Hepatocyte (in vitro differentiated cells): ENCODE data around the gene MGAT5. TPM values are rescaled to one million over a fixed set of nuclear protein-coding genes. Genes with fewer than 3 reads are reported as not detected.

ENCODE experiments used
- DNase-seq: peaks from one replicate; pipeline ENCODE4 v3.0.0-alpha.2; 2016; ENCODE audit warnings: low spot score
- H2AFZ ChIP-seq: fragments of 200-600 bp; sonication (generic); 2 replicates; pipeline ENCODE4 v1.6.0; 2016; ENCODE audit warnings: antibody characterized with exemption, mild to moderate bottlenecking
- H3K27ac ChIP-seq: fragments of 200-600 bp; sonication (generic); 2 replicates; pipeline ENCODE4 v1.5.1; 2016; ENCODE audit warnings: mild to moderate bottlenecking
- H3K27me3 ChIP-seq: fragments of 200-600 bp; sonication (generic); 2 replicates; pipeline ENCODE4 v1.6.1; 2016
- H3K36me3 ChIP-seq: fragments of 200-600 bp; sonication (generic); replicated peaks from 2 replicates; pipeline ENCODE4 v1.5.1; 2016; ENCODE audit warnings: low read depth; ENCODE audit not compliant: insufficient read depth
- H3K4me1 ChIP-seq: fragments of 200-600 bp; sonication (generic); 2 replicates; pipeline ENCODE4 v1.5.1; 2016; ENCODE audit warnings: mild to moderate bottlenecking, moderate library complexity; ENCODE audit not compliant: insufficient read depth
- H3K4me2 ChIP-seq: fragments of 200-600 bp; sonication (generic); 2 replicates; pipeline ENCODE4 v1.6.0; 2016
- H3K4me3 ChIP-seq: fragments of 200-600 bp; sonication (generic); 2 replicates; pipeline ENCODE4 v1.5.1; 2016; ENCODE audit warnings: mild to moderate bottlenecking
- H3K79me2 ChIP-seq: fragments of 200-600 bp; sonication (generic); 2 replicates; pipeline ENCODE4 v1.6.0; 2017; ENCODE audit warnings: mild to moderate bottlenecking
- H3K9me2 ChIP-seq: fragments of 200-600 bp; sonication (generic); replicated peaks from 2 replicates; pipeline ENCODE4 v1.6.0; 2017; ENCODE audit warnings: mild to moderate bottlenecking; ENCODE audit not compliant: insufficient read depth
- H3K9me3 ChIP-seq: fragments of 200-600 bp; sonication (generic); 2 replicates; pipeline ENCODE4 v1.5.1; 2016; ENCODE audit warnings: low read depth, mild to moderate bottlenecking
- H4K20me1 ChIP-seq: fragments of 200-600 bp; sonication (generic); 2 replicates; pipeline ENCODE4 v1.6.0; 2016; ENCODE audit warnings: mild to moderate bottlenecking; ENCODE audit not compliant: insufficient read depth, poor library complexity, severe bottlenecking
- EZH2 ChIP-seq: fragments of 200-600 bp; sonication (generic); IDR thresholded peaks from 2 replicates; pipeline ENCODE4 v1.6.1; 2016; ENCODE audit warnings: antibody characterized with exemption, mild to moderate bottlenecking, borderline replicate concordance
- EZH2phosphoT487 ChIP-seq: fragments of 200-600 bp; sonication (generic); IDR thresholded peaks from one replicate; pipeline ENCODE4 v1.6.1; 2018; ENCODE audit warnings: antibody characterized with exemption, mild to moderate bottlenecking, low read depth, moderate library complexity; ENCODE audit not compliant: unreplicated experiment, severe bottlenecking
- WGBS: methylation state at CpG from one replicate; pipeline ENCODE4 v1.1.6; 2016; ENCODE audit warnings: low lambda C conversion rate; ENCODE audit errors: missing lambda C conversion rate; 5-methylcytosine and 5-hydroxymethylcytosine counted together
- polyA plus RNA-seq: library from polyadenylated mRNA; unstranded; fragments of >200 nt; fragmentation: Nextera tagmentation; extraction: Ambion mirVana; gene quantifications from 2 replicates; pipeline ENCODE4 v1.2.1, GENCODE V29; 2016
- total RNA-seq: library from RNA; depleted of rRNA; stranded (reverse); fragments of >200 nt; gene quantifications from 2 replicates; pipeline ENCODE4 v1.2.3, GENCODE V29; 2014
- TF ChIP-seq, protein P1 (sequence below): fragments of 200-600 bp; sonication (generic); IDR thresholded peaks from 2 replicates; pipeline ENCODE4 v1.5.1; 2016; ENCODE audit warnings: antibody characterized with exemption, mild to moderate bottlenecking; ENCODE audit not compliant: poor library complexity

The MGAT5 gene
- total and polyA plus RNA-seq, 2 experiments from 2014 or later, result 9.1 to 30.2 TPM

DNA sequence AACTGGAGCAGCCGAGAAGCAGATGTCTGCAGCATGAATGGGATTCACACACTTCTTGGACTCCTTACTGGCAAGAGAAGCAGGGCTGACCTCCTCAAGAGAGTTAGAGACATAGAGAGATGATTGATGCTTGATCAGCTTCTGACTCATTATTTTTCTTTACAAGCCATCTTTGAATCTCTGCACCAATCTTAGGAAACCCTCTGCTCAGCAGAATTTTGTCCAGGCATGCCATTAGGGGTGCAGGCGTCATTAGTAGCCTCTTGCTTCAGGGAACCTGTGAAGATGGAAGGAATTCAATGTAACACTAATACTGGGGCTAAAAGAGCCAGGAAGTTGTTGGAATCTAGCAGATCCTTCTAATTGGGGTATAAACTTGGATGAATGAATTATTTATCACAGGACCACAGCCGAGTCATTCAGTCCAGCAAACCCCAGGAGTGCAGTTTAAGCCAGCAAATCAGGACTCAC lies 151.8 kb downstream of the MGAT5 start:
- no peak overlapping the region for H3K4me2 ChIP-seq
- peaks cover 4% of the 10 kb centered on the region for H3K4me1 ChIP-seq

DNA sequence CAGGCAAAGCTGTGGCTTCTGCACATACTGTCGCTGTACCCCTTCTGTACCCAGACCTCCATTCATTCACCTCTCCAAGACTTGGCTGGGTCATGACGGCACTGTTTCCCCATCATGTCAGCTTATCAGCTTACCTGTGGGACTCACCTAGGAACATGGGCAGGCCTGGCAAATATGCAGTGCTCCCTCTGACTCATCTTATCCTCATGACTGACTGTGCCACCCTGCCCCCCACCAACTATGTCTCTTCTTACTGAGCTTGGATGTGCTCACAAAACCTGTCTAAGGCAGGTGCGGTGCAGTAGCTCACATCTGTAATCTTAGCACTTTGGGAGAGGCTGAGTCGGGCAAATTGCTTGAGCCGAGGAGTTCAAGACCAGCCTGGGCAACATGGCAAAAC lies 152.4 kb downstream of the MGAT5 start:
- Histone ChIP-seq H3K9me3 (no peaks in the 10 kb centered on the region), H3K27ac (no peak overlapping the region), H3K4me1 (peaks cover 11% of the 10 kb centered on the region), H3K27me3 (no peaks in the 10 kb centered on the region), H2AFZ (no peak overlapping the region), H3K36me3 (no peaks in the 10 kb centered on the region), H4K20me1 (no peaks in the 10 kb centered on the region), H3K9me2 (no peaks in the 10 kb centered on the region), H3K4me3 (no peak overlapping the region), H3K4me2 (no peak overlapping the region), H3K79me2 (no peaks in the 10 kb centered on the region)
- TF ChIP-seq, protein P1, sequence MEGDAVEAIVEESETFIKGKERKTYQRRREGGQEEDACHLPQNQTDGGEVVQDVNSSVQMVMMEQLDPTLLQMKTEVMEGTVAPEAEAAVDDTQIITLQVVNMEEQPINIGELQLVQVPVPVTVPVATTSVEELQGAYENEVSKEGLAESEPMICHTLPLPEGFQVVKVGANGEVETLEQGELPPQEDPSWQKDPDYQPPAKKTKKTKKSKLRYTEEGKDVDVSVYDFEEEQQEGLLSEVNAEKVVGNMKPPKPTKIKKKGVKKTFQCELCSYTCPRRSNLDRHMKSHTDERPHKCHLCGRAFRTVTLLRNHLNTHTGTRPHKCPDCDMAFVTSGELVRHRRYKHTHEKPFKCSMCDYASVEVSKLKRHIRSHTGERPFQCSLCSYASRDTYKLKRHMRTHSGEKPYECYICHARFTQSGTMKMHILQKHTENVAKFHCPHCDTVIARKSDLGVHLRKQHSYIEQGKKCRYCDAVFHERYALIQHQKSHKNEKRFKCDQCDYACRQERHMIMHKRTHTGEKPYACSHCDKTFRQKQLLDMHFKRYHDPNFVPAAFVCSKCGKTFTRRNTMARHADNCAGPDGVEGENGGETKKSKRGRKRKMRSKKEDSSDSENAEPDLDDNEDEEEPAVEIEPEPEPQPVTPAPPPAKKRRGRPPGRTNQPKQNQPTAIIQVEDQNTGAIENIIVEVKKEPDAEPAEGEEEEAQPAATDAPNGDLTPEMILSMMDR, result no peak
- TF ChIP-seq EZH2, result no peak
- no peak for TF ChIP-seq EZH2phosphoT487
- no peak for DNase-seq
- 94% methylated on average over 5 of the region's 5 CpGs for WGBS

More for the DNA sequence above, 151.8 kb downstream of the MGAT5 start:
- no peaks in the 10 kb centered on the region for H3K27me3 ChIP-seq
- no peaks in the 10 kb centered on the region for H3K9me2 ChIP-seq
- TF ChIP-seq EZH2phosphoT487 (no peak), EZH2 (no peak)
- TF ChIP-seq, protein P1, result no peak
- H3K36me3 ChIP-seq, result no peaks in the 10 kb centered on the region
- no peaks in the 10 kb centered on the region for H3K9me3 ChIP-seq
- no peak for DNase-seq
- H3K79me2 ChIP-seq, result no peaks in the 10 kb centered on the region
- H4K20me1 ChIP-seq, result no peaks in the 10 kb centered on the region
- no peak overlapping the region for H2AFZ ChIP-seq
- no peak overlapping the region for H3K27ac ChIP-seq
- H3K4me3 ChIP-seq, result no peak overlapping the region
- 88% methylated on average over 3 of the region's 3 CpGs for whole genome bisulfite sequencing

DNA sequence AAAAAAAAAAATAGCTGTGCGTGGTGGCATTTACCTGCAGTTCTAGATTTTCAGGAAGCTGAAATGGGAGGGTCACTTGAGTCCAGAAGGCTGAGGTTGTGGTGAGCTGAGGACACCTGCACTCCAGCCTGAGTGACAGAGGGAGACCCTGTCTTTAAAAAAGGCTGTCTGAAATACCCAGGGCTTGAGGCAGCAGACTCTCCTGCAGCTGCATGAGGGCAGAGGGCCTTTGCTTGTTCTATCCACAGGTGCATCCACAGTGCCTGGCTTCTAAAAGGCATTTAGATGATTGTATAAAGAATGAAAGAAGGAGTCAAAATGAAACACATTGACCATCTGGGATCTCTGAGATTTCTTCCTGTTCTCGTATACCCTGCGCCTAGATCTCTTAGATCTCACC lies 152.9 kb downstream of the MGAT5 start:
- Histone ChIP-seq H3K27ac (no peak overlapping the region), H3K9me2 (no peaks in the 10 kb centered on the region), H3K4me2 (no peak overlapping the region), H3K36me3 (no peaks in the 10 kb centered on the region), H3K9me3 (no peaks in the 10 kb centered on the region), H3K27me3 (no peaks in the 10 kb centered on the region), H3K4me3 (no peak overlapping the region), H3K4me1 (peaks cover 15% of the 10 kb centered on the region), H4K20me1 (no peaks in the 10 kb centered on the region), H3K79me2 (no peaks in the 10 kb centered on the region), H2AFZ (no peak overlapping the region)
- no peak for DNase-seq
- TF ChIP-seq EZH2, result no peak
- 100% methylated on average over 3 of the region's 3 CpGs for WGBS

DNA sequence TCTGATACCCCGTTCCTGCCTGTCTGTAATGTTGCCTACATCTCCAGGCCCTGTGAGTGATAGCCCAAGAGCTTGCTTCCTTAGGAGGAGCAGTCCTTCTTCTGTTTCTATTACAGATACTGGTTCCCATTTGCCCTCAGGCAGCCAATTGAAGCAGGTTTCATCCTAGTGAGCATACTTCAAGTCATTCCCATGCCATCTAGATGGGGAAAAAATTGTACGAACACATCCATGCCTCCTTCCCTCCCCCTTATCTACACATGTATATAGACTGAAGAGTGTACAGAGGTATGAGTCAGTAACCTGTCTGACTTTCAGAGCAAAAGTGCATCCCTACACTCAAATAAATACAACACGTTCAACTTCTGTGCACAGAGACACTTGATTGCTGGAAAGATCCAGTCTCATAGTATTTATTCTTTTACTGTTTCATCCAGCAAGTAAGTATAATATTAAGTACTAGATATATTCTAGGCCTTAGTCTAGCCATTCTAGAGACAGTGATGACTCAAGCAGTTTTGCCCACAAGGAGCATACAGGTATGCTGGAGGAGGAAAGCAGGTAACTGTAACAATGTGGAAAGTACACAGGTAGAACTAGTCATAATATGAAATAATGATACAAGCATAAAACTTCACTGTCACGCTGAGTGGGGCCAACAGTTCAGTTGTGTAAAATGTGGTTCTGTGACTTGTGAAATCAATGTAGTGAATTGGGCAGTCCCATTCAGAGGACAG lies 153.4 kb downstream of the MGAT5 start:
- H3K27ac ChIP-seq, result no peak overlapping the region

More for the DNA sequence above, 153.4 kb downstream of the MGAT5 start:
- Histone ChIP-seq H3K79me2 (no peaks in the 10 kb centered on the region), H4K20me1 (no peaks in the 10 kb centered on the region), H3K9me2 (no peaks in the 10 kb centered on the region), H2AFZ (no peak overlapping the region), H3K4me1 (peaks cover 16% of the 10 kb centered on the region), H3K4me3 (no peak overlapping the region), H3K4me2 (no peak overlapping the region), H3K27me3 (no peaks in the 10 kb centered on the region), H3K9me3 (no peaks in the 10 kb centered on the region), H3K36me3 (no peaks in the 10 kb centered on the region)
- no peak for TF ChIP-seq EZH2phosphoT487
- no peak for TF ChIP-seq EZH2
- TF ChIP-seq, protein P1, result no peak
- 84% methylated on average over 4 of the region's 4 CpGs for WGBS
- no peak for DNase-seq
